Left renal pelvis (tissue), 4 donors: Measurements from ENCODE around the gene FAM184B. TPM values are rescaled to one million over a fixed set of nuclear protein-coding genes. Genes with fewer than 3 reads are reported as not detected.
"Not testable (repeated sequence)": the region's sequence is repeated elsewhere in the genome, so short reads cannot be mapped to it uniquely, and the experiment has no call there.

Source experiments
- DNase-seq, 4 donors: peaks; one replicate each; pipeline ENCODE4 v3.0.0-alpha.2; 2013; ENCODE audit warnings: low read depth in 4 of 4, low spot score in 3 of 4
- polyA plus RNA-seq, 4 donors: library from polyadenylated mRNA; unstranded; fragments of 120-200 nt; gene quantifications; one replicate each; pipeline ENCODE4 v1.2.1, GENCODE V29; 2013; ENCODE audit not compliant: insufficient read length in 4 of 4

FAM184B gene
- polyA plus RNA-seq, 4 donors, result 0.30 to 0.85 (median 0.51) TPM

GRCh38 chr4:17690135-17690534, 91.3 kb downstream of the FAM184B start:
- no peak for DNase-seq

- no peak for DNase-seq
Observed at GRCh38 chr4:17688011-17688441, 93.4 kb downstream of the FAM184B start.

- no peak for DNase-seq
Observed at GRCh38 chr4:17687237-17687857, 94.1 kb downstream of the FAM184B start.

GRCh38 chr4:17684648-17685047, 96.8 kb downstream of the FAM184B start:
- not testable (repeated sequence) for DNase-seq

GRCh38 chr4:17682222-17682566, 99.2 kb downstream of the FAM184B start:
- no peak for DNase-seq

GRCh38 chr4:17681281-17682221, 99.9 kb downstream of the FAM184B start:
- DNase-seq, result no peak

- no peak for DNase-seq
Observed at GRCh38 chr4:17680559-17681280, 100.7 kb downstream of the FAM184B start.

GRCh38 chr4:17670423-17670822, 111.0 kb downstream of the FAM184B start:
- no peak for DNase-seq

GRCh38 chr4:17667653-17668201, 113.7 kb downstream of the FAM184B start:
- no peak for DNase-seq

GRCh38 chr4:17667253-17667652, 114.2 kb downstream of the FAM184B start:
- no peak for DNase-seq

- DNase-seq, result no peak
Observed at GRCh38 chr4:17665852-17666251, 115.6 kb downstream of the FAM184B start.

GRCh38 chr4:17665346-17665745, 116.1 kb downstream of the FAM184B start:
- no peak for DNase-seq

GRCh38 chr4:17664755-17665154, 116.7 kb downstream of the FAM184B start:
- no peak for DNase-seq

GRCh38 chr4:17662694-17663093, 118.7 kb downstream of the FAM184B start:
- DNase-seq, result no peak

GRCh38 chr4:17659196-17659595, 122.2 kb downstream of the FAM184B start:
- not testable (repeated sequence) for DNase-seq

- no peak for DNase-seq
Observed at GRCh38 chr4:17657849-17658248, 123.6 kb downstream of the FAM184B start.

GRCh38 chr4:17657090-17657489, 124.3 kb downstream of the FAM184B start:
- DNase-seq, result no peak

- no peak for DNase-seq
Observed at GRCh38 chr4:17654701-17655100, 126.7 kb downstream of the FAM184B start.

- no peak for DNase-seq
Observed at GRCh38 chr4:17650406-17650805, 131.0 kb downstream of the FAM184B start.

- no peak for DNase-seq
Observed at GRCh38 chr4:17647927-17648326, 133.5 kb downstream of the FAM184B start.
